Upper lobe of left lung (tissue), 6 donors: ENCODE data around the gene RPS2. TPM values are rescaled to one million over a fixed set of nuclear protein-coding genes. Genes with fewer than 3 reads are reported as not detected.

Experiments used
- ATAC-seq, 2 donors: fragments of 200-7000 bp; cut with Tn5 transposase; one replicate each; pipeline ENCODE4 v1.9.1; 2022; ENCODE audit warnings: mild to moderate bottlenecking in 2 of 2, moderate library complexity in 2 of 2; ENCODE audit not compliant: low FRiP score in 2 of 2
- DNase-seq, 2 donors: peaks; one replicate each; pipeline ENCODE4 v3.0.0-alpha.2; 2019 to 2020
- H3K27ac ChIP-seq, 4 donors: fragments of 200-600 bp; sonication (generic); one replicate each; pipeline ENCODE4 v1.5.1; 2016 to 2019
- H3K27me3 ChIP-seq, 4 donors: fragments of 200-600 bp; sonication (generic); one replicate each; pipeline ENCODE4 v1.5.1; 2017 to 2019
- H3K36me3 ChIP-seq, 4 donors: fragments of 200-600 bp; sonication (generic); one replicate each; pipeline ENCODE4 v1.5.1; 2016 to 2019
- H3K4me1 ChIP-seq, 4 donors: fragments of 200-600 bp; sonication (generic); one replicate each; pipeline ENCODE4 v1.5.1; 2018 to 2019
- H3K4me3 ChIP-seq, 4 donors: fragments of 200-600 bp; sonication (generic); one replicate each; pipeline ENCODE4 v1.5.1; 2017 to 2019; ENCODE audit warnings: mild to moderate bottlenecking in 2 of 4, moderate library complexity in 1 of 4
- H3K9me3 ChIP-seq, 4 donors: fragments of 200-600 bp; sonication (generic); one replicate each; pipeline ENCODE4 v1.5.1; 2018 to 2019
- CTCF ChIP-seq, 6 experiments: fragments of 450-650 bp in 4 of 6; fragments of 200-600 bp in 2 of 6; sonication (generic) in 2 of 6; IDR thresholded peaks; one replicate each; pipeline ENCODE4 v1.5.1; 2016 to 2019; ENCODE audit warnings: antibody characterized with exemption in 6 of 6
- EP300 ChIP-seq, 4 donors: sonication (generic); formaldehyde crosslinking; IDR thresholded peaks; one replicate each; pipeline ENCODE4 v1.5.1; 2017; ENCODE audit warnings: antibody characterized with exemption in 4 of 4, control low read depth in 2 of 4
- POLR2A ChIP-seq, 4 donors: fragments of 450-650 bp; IDR thresholded peaks; one replicate each; pipeline ENCODE4 v1.5.1; 2016 to 2017; ENCODE audit warnings: antibody characterized with exemption in 4 of 4, mild to moderate bottlenecking in 2 of 4
- POLR2AphosphoS5 ChIP-seq, 2 donors: sonication (generic); formaldehyde crosslinking; IDR thresholded peaks; one replicate each; pipeline ENCODE4 v1.5.1; 2017; ENCODE audit warnings: antibody characterized with exemption in 2 of 2
- WGBS, 2 donors: methylation state at CpG; one replicate each; pipeline ENCODE4 v1.1.5; 2017 to 2018; 5-methylcytosine and 5-hydroxymethylcytosine counted together
- total RNA-seq, 6 donors: library from RNA; depleted of rRNA in 4 of 6; stranded (reverse); fragments of >200 nt in 4 of 6; gene quantifications; one replicate each; pipeline versions ENCODE4 v1.1.0 to v1.2.1, GENCODE V29; 2016 to 2021
- donor health status: DM: no; HTN: no; CAD: no; lungs with moderate emphysema.
- donor health status: DM: no; HTN: yes; CAD: no; lungs with severe emphysema.

RPS2 gene
- total RNA-seq, 6 donors from 2014 or later, result 1,128 to 1,943 (median 1,579) TPM

- DNase-seq (peak in 1 of 2 donors; percentile 78), ATAC-seq (no peak)
- TF ChIP-seq POLR2A (IDR thresholded peaks at IDR 0.05), result no peak
- TF ChIP-seq CTCF (IDR thresholded peaks at IDR 0.05), result no peak
- TF ChIP-seq POLR2AphosphoS5 (IDR thresholded peaks at IDR 0.05), result no peak
- TF ChIP-seq EP300 (IDR thresholded peaks at IDR 0.05), result no peak
- Histone ChIP-seq H3K4me3 (no peak overlapping the region), H3K4me1 (peaks cover 6 to 9% (median 8%) of the 10 kb centered on the region in 4 donors), H3K27me3 (no peaks in the 10 kb centered on the region), H3K9me3 (no peaks in the 10 kb centered on the region), H3K36me3 (peaks cover 30 to 70% (median 59%) of the 10 kb centered on the region in 4 donors), H3K27ac (peak overlapping the region in 1 of 4 donors; percentile 48)
- 91 to 93% methylated on average over 18 to 34 of the region's 39 CpGs for WGBS, 2 donors
Measured at GRCh38 chr16:1998852-1999801, 34.5 kb upstream of the RPS2 start.

GRCh38 chr16:1998360-1998835, 33.8 kb upstream of the RPS2 start:
- Histone ChIP-seq H3K4me1 (peaks cover 0 to 1% (median under 1%) of the 10 kb centered on the region in 4 donors), H3K27ac (peak overlapping the region in 1 of 4 donors; percentile 48), H3K36me3 (peaks cover 30 to 68% (median 59%) of the 10 kb centered on the region in 4 donors), H3K9me3 (no peaks in the 10 kb centered on the region), H3K27me3 (no peaks in the 10 kb centered on the region), H3K4me3 (no peak overlapping the region)
- TF ChIP-seq POLR2A (IDR thresholded peaks at IDR 0.05) (no peak), CTCF (IDR thresholded peaks at IDR 0.05) (no peak), POLR2AphosphoS5 (IDR thresholded peaks at IDR 0.05) (no peak), EP300 (IDR thresholded peaks at IDR 0.05) (no peak)
- WGBS, 2 donors, result 93 to 100% methylated on average over 2 to 26 of the region's 27 CpGs
- DNase-seq, result peak in 1 of 2 donors; percentile 81
- ATAC-seq, result no peak

- TF ChIP-seq CTCF (IDR thresholded peaks at IDR 0.05) (no peak), POLR2A (IDR thresholded peaks at IDR 0.05) (no peak), EP300 (IDR thresholded peaks at IDR 0.05) (no peak), POLR2AphosphoS5 (IDR thresholded peaks at IDR 0.05) (no peak)
- peaks cover 27 to 62% (median 53%) of the 10 kb centered on the region in 4 donors for H3K36me3 ChIP-seq
- H3K9me3 ChIP-seq, result peaks cover 0 to under 1% (median 0%) of the 10 kb centered on the region in 4 donors
- no peaks in the 10 kb centered on the region for H3K27me3 ChIP-seq
- DNase-seq (peak in 1 of 2 donors; percentile 78), ATAC-seq (peak in 1 of 2 donors; percentile 40)
- no peak overlapping the region for H3K4me3 ChIP-seq
- H3K4me1 ChIP-seq, result peaks cover 0 to 2% (median under 1%) of the 10 kb centered on the region in 4 donors
- 90 to 91% methylated on average over 22 to 26 of the region's 26 CpGs for WGBS, 2 donors
- H3K27ac ChIP-seq, result peak overlapping the region in 1 of 4 donors; percentile 48
Measured at GRCh38 chr16:1997494-1998359, 33.1 kb upstream of the RPS2 start.

- Histone ChIP-seq H3K27me3 (peaks cover 0 to 30% (median 21%) of the 10 kb centered on the region in 4 donors), H3K36me3 (peaks cover 6 to 22% (median 14%) of the 10 kb centered on the region in 4 donors), H3K9me3 (peaks cover 0 to 8% (median 2%) of the 10 kb centered on the region in 4 donors), H3K27ac (no peak overlapping the region), H3K4me3 (no peak overlapping the region), H3K4me1 (peaks cover 26 to 42% (median 29%) of the 10 kb centered on the region in 4 donors)
- ATAC-seq, result no peak
- WGBS, 2 donors, result 57 to 63% methylated on average over 2 of the region's 2 CpGs
- TF ChIP-seq POLR2A (IDR thresholded peaks at IDR 0.05) (no peak), POLR2AphosphoS5 (IDR thresholded peaks at IDR 0.05) (no peak), EP300 (IDR thresholded peaks at IDR 0.05) (no peak)
- peak; percentile 55 to 57 for DNase-seq
Measured at GRCh38 chr16:1993731-1994131, 29.1 kb upstream of the RPS2 start.
